ENCODE data around the gene MPP7. TPM values are rescaled to one million over a fixed set of nuclear protein-coding genes. Genes with fewer than 3 reads are reported as not detected.
"Not testable (repeated sequence)": the region's sequence is repeated elsewhere in the genome, so short reads cannot be mapped to it uniquely, and the experiment has no call there.

Gene MPP7
- total and polyA plus RNA-seq, 2 donors (not counting 3 experiments of a cell fraction or from before 2014, with no cell fraction given) = 0.17 to 0.73 TPM

- H4K20me1 ChIP-seq (replicated peaks; ENCODE audit: control insufficient read depth, extremely low read depth, insufficient read depth, low read length) = no peaks in the 10 kb centered on the region
- no peaks in the 10 kb centered on the region for H3K79me2 ChIP-seq (ENCODE audit: control insufficient read depth, insufficient read depth, low read length)
- ChIA-PET CTCF (interaction anchor here (0.7 kb wide), 1 partner anchor 17 kb away, joined by 3 read pairs; the partner anchor contains the start of gene MPP7), POLR2A (no interaction called here)
- no peak for DNase-seq (ENCODE audit: low read depth, low spot score)
- H3K27me3 ChIP-seq (ENCODE audit: control insufficient read depth in 2 of 2, insufficient read depth in 2 of 2, low read length in 2 of 2) = no peaks in the 10 kb centered on the region
- no TSS peak for BruUV-seq (replicated peaks)
- no peak overlapping the region for H3K4me3 ChIP-seq (replicated peaks in 1 of 3; ENCODE audit: insufficient read depth in 1 of 3, low read depth in 1 of 3, low read length in 3 of 3)
- H2AFZ ChIP-seq (ENCODE audit: low read depth, low read length) = no peak overlapping the region
- no peaks in the 10 kb centered on the region for H3K9me1 ChIP-seq (replicated peaks; ENCODE audit: control insufficient read depth, extremely low read depth, insufficient read depth, low read length)
- dilution Hi-C loops (cut with MboI; ENCODE audit: extremely low pct_ligation_motif_present, low sequenced_read_pairs) (no loop called here), intact Hi-C loops (cut with micrococcal nuclease) (no loop called here)
- TF ChIP-seq JUN (IDR thresholded peaks at IDR 0.05; ENCODE audit: borderline replicate concordance, insufficient read depth, insufficient read length, low read depth) = no peak
- TF ChIP-seq, protein P1, sequence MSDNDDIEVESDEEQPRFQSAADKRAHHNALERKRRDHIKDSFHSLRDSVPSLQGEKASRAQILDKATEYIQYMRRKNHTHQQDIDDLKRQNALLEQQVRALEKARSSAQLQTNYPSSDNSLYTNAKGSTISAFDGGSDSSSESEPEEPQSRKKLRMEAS (IDR thresholded peaks at IDR 0.05; ENCODE audit: insufficient read depth, insufficient read length) = no peak
- H3K9ac ChIP-seq (replicated peaks; ENCODE audit: extremely low read depth, insufficient read depth, low read length) = no peak overlapping the region
- no peak overlapping the region for H3K27ac ChIP-seq (ENCODE audit: insufficient read depth, low read depth, low read length)
- no peaks in the 10 kb centered on the region for H3K36me3 ChIP-seq (ENCODE audit: control insufficient read depth in 2 of 2, extremely low read depth in 1 of 2, insufficient read depth in 2 of 2, low read length in 2 of 2)
- FAIRE-seq = no peak
- H3K4me1 ChIP-seq (ENCODE audit: control insufficient read depth, extremely low read depth, insufficient read depth, low read length) = no peaks in the 10 kb centered on the region
- no peaks in the 10 kb centered on the region for H3K9me3 ChIP-seq (replicated peaks; ENCODE audit: control insufficient read depth, insufficient read depth, low read length)
- H3K4me2 ChIP-seq (ENCODE audit: insufficient read depth, low read length) = no peak overlapping the region
Observed at GRCh38 chr10:28320090-28320489, 17.2 kb upstream of the MPP7 start.

DNA sequence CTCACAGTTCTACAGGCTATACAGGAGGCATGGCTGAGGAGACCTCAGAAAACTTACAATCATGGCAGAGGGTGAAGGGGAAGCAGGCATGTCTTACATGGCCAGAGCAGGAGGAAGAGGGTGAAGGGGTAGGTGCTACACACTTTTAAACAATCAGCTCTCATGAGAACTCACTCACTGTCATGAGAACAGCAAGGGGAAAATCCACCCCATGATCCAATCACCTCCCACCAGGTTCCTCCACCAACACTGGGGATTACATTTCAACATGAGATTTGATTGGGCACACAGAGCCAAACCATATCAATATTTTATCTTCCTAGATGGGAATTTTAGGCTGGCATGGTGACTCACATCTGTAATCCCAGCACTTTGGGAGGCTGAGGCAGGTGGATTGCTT is 16.2 kb upstream of the MPP7 start:
- FAIRE-seq; H3K27ac ChIP-seq (ENCODE audit: insufficient read depth, low read depth, low read length); H3K79me2 ChIP-seq (ENCODE audit: control insufficient read depth, insufficient read depth, low read length); H2AFZ ChIP-seq (ENCODE audit: low read depth, low read length); H3K9ac ChIP-seq (replicated peaks; ENCODE audit: extremely low read depth, insufficient read depth, low read length); H3K27me3 ChIP-seq (ENCODE audit: control insufficient read depth in 2 of 2, insufficient read depth in 2 of 2, low read length in 2 of 2); DNase-seq (ENCODE audit: low read depth, low spot score); H3K36me3 ChIP-seq (ENCODE audit: control insufficient read depth in 2 of 2, extremely low read depth in 1 of 2, insufficient read depth in 2 of 2, low read length in 2 of 2); H3K9me3 ChIP-seq (replicated peaks; ENCODE audit: control insufficient read depth, insufficient read depth, low read length); dilution Hi-C loops (cut with MboI; ENCODE audit: extremely low pct_ligation_motif_present, low sequenced_read_pairs); H3K9me1 ChIP-seq (replicated peaks; ENCODE audit: control insufficient read depth, extremely low read depth, insufficient read depth, low read length); H4K20me1 ChIP-seq (replicated peaks; ENCODE audit: control insufficient read depth, extremely low read depth, insufficient read depth, low read length); POLR2A ChIA-PET; CTCF ChIA-PET; H3K4me3 ChIP-seq (replicated peaks in 1 of 3; ENCODE audit: insufficient read depth in 1 of 3, low read depth in 1 of 3, low read length in 3 of 3); intact Hi-C loops (cut with micrococcal nuclease); H3K4me2 ChIP-seq (ENCODE audit: insufficient read depth, low read length); H3K4me1 ChIP-seq (ENCODE audit: control insufficient read depth, extremely low read depth, insufficient read depth, low read length); BruUV-seq (replicated peaks): not testable (repeated sequence)

Data from endothelial cell of umbilical vein (primary cell).